ENCODE measurements around the gene ZNF557.

ZNF557 gene

GRCh38 chr19:7098701-7099596 lies 29.4 kb downstream of the ZNF557 start:
- POLR2A ChIA-PET = no interaction called here
- WGBS (ENCODE audit: insufficient coverage) = under 1% methylated on average over 78 of the region's 78 CpGs

GRCh38 chr19:7099597-7099921 lies 30.1 kb downstream of the ZNF557 start:
- Histone ChIP-seq H3K9me3 (ENCODE audit: control extremely low read depth in 1 of 5, control insufficient read depth in 4 of 5, insufficient read depth in 2 of 5, low read depth in 1 of 5, low read length in 4 of 5) (peaks cover 0 to 21% (median 15%) of the 10 kb centered on the region in 5 experiments), H3K27ac (ENCODE audit: insufficient read depth in 1 of 2, low read depth in 1 of 2, low read length in 2 of 2, poor library complexity in 1 of 2, severe bottlenecking in 2 of 2) (peak overlapping the region in 1 of 2 experiments; percentile 85), H3K4me1 (ENCODE audit: control extremely low read depth in 1 of 4, control insufficient read depth in 4 of 4, insufficient read depth in 4 of 4, low read length in 3 of 4) (peaks cover 2 to 15% (median 9%) of the 10 kb centered on the region in 4 experiments), H3K4me3 (ENCODE audit: control insufficient read depth in 1 of 7, extremely low read depth in 1 of 7, insufficient read depth in 4 of 7, low read depth in 2 of 7, low read length in 6 of 7) (peak overlapping the region; percentile 60 to 86 (median 74)), H3K27me3 (replicated peaks in 2 of 5; ENCODE audit: control insufficient read depth in 4 of 5, insufficient read depth in 5 of 5, low read length in 4 of 5) (no peaks in the 10 kb centered on the region), H3K36me3 (ENCODE audit: control insufficient read depth in 4 of 4, insufficient read depth in 4 of 4, low read length in 3 of 4) (no peaks in the 10 kb centered on the region)
- WGBS (ENCODE audit: insufficient coverage) = 5% methylated on average over 8 of the region's 9 CpGs
- POLR2A ChIA-PET = no interaction called here
- DNase-seq = no peak
- CTCF ChIA-PET = interaction anchor here (0.5 to 1.4 kb wide), 3 partner anchors 16 to 1395 kb away, joined by 3 to 4 read pairs (median 3); no protein-coding TSS in a partner anchor

More at GRCh38 chr19:7098701-7099596, 29.4 kb downstream of the ZNF557 start:
- peaks cover 0 to 25% (median 15%) of the 10 kb centered on the region in 5 experiments for H3K9me3 ChIP-seq (ENCODE audit: control extremely low read depth in 1 of 5, control insufficient read depth in 4 of 5, insufficient read depth in 2 of 5, low read depth in 1 of 5, low read length in 4 of 5)
- CTCF ChIA-PET = interaction anchor here (0.5 to 1.4 kb wide), 3 partner anchors 16 to 1394 kb away, joined by 3 to 4 read pairs (median 3); no protein-coding TSS in a partner anchor
- DNase-seq = peak; percentile 88 to 96 (median 94)
- peaks cover 2 to 12% (median 9%) of the 10 kb centered on the region in 4 experiments for H3K4me1 ChIP-seq (ENCODE audit: control extremely low read depth in 1 of 4, control insufficient read depth in 4 of 4, insufficient read depth in 4 of 4, low read length in 3 of 4)
- H3K36me3 ChIP-seq (ENCODE audit: control insufficient read depth in 4 of 4, insufficient read depth in 4 of 4, low read length in 3 of 4) = no peaks in the 10 kb centered on the region
- H3K4me3 ChIP-seq (ENCODE audit: control insufficient read depth in 1 of 7, extremely low read depth in 1 of 7, insufficient read depth in 4 of 7, low read depth in 2 of 7, low read length in 6 of 7) = peak overlapping the region; percentile 60 to 86 (median 74)
- no peaks in the 10 kb centered on the region for H3K27me3 ChIP-seq (replicated peaks in 2 of 5; ENCODE audit: control insufficient read depth in 4 of 5, insufficient read depth in 5 of 5, low read length in 4 of 5)
- H3K27ac ChIP-seq (ENCODE audit: insufficient read depth in 1 of 2, low read depth in 1 of 2, low read length in 2 of 2, poor library complexity in 1 of 2, severe bottlenecking in 2 of 2) = peak overlapping the region; percentile 75 to 85

- ChIA-PET POLR2A (no interaction called here), CTCF (interaction anchor here (0.9 to 1.8 kb wide), 5 partner anchors 32 to 699 kb away, joined by 3 to 16 read pairs (median 4); partner anchors contain the start of gene ZNF557)
- no peak for DNase-seq
- H3K27me3 ChIP-seq (replicated peaks in 2 of 5; ENCODE audit: control insufficient read depth in 4 of 5, insufficient read depth in 5 of 5, low read length in 4 of 5) = no peaks in the 10 kb centered on the region
- H3K9me3 ChIP-seq (ENCODE audit: control extremely low read depth in 1 of 5, control insufficient read depth in 4 of 5, insufficient read depth in 2 of 5, low read depth in 1 of 5, low read length in 4 of 5) = peaks cover 0 to 5% (median 1%) of the 10 kb centered on the region in 5 experiments
- H3K36me3 ChIP-seq (ENCODE audit: control insufficient read depth in 4 of 4, insufficient read depth in 4 of 4, low read length in 3 of 4) = no peaks in the 10 kb centered on the region
- H3K4me3 ChIP-seq (ENCODE audit: control insufficient read depth in 1 of 7, extremely low read depth in 1 of 7, insufficient read depth in 4 of 7, low read depth in 2 of 7, low read length in 6 of 7) = no peak overlapping the region
- WGBS (ENCODE audit: insufficient coverage) = 89% methylated on average over 12 of the region's 19 CpGs
- no peak overlapping the region for H3K27ac ChIP-seq (ENCODE audit: insufficient read depth in 1 of 2, low read depth in 1 of 2, low read length in 2 of 2, poor library complexity in 1 of 2, severe bottlenecking in 2 of 2)
- H3K4me1 ChIP-seq (ENCODE audit: control extremely low read depth in 1 of 4, control insufficient read depth in 4 of 4, insufficient read depth in 4 of 4, low read length in 3 of 4) = peaks cover 2 to 21% (median 9%) of the 10 kb centered on the region in 4 experiments
Measured at GRCh38 chr19:7101498-7102253, 32.2 kb downstream of the ZNF557 start.

- CTCF ChIA-PET = no interaction called here
- H3K4me3 ChIP-seq (ENCODE audit: control insufficient read depth in 1 of 7, extremely low read depth in 1 of 7, insufficient read depth in 4 of 7, low read depth in 2 of 7, low read length in 6 of 7) = no peak overlapping the region
- POLR2A ChIA-PET = no interaction called here
- peak in 2 of 3 donors; percentile 37 to 40 for DNase-seq
- no peaks in the 10 kb centered on the region for H3K36me3 ChIP-seq (ENCODE audit: control insufficient read depth in 4 of 4, insufficient read depth in 4 of 4, low read length in 3 of 4)
- peaks cover 0 to 5% (median 0%) of the 10 kb centered on the region in 5 experiments for H3K9me3 ChIP-seq (ENCODE audit: control extremely low read depth in 1 of 5, control insufficient read depth in 4 of 5, insufficient read depth in 2 of 5, low read depth in 1 of 5, low read length in 4 of 5)
- H3K4me1 ChIP-seq (ENCODE audit: control extremely low read depth in 1 of 4, control insufficient read depth in 4 of 4, insufficient read depth in 4 of 4, low read length in 3 of 4) = peaks cover 0 to 9% (median 1%) of the 10 kb centered on the region in 4 experiments
- no peak overlapping the region for H3K27ac ChIP-seq (ENCODE audit: insufficient read depth in 1 of 2, low read depth in 1 of 2, low read length in 2 of 2, poor library complexity in 1 of 2, severe bottlenecking in 2 of 2)
- H3K27me3 ChIP-seq (replicated peaks in 2 of 5; ENCODE audit: control insufficient read depth in 4 of 5, insufficient read depth in 5 of 5, low read length in 4 of 5) = no peaks in the 10 kb centered on the region
Measured at GRCh38 chr19:7104747-7105447, 35.4 kb downstream of the ZNF557 start.

GRCh38 chr19:7106711-7107657 lies 37.5 kb downstream of the ZNF557 start:
- no peak overlapping the region for H3K27ac ChIP-seq (ENCODE audit: insufficient read depth in 1 of 2, low read depth in 1 of 2, low read length in 2 of 2, poor library complexity in 1 of 2, severe bottlenecking in 2 of 2)
- peaks cover 0 to 9% (median 0%) of the 10 kb centered on the region in 4 experiments for H3K4me1 ChIP-seq (ENCODE audit: control extremely low read depth in 1 of 4, control insufficient read depth in 4 of 4, insufficient read depth in 4 of 4, low read length in 3 of 4)
- no peak overlapping the region for H3K4me3 ChIP-seq (ENCODE audit: control insufficient read depth in 1 of 7, extremely low read depth in 1 of 7, insufficient read depth in 4 of 7, low read depth in 2 of 7, low read length in 6 of 7)
- H3K27me3 ChIP-seq (replicated peaks in 2 of 5; ENCODE audit: control insufficient read depth in 4 of 5, insufficient read depth in 5 of 5, low read length in 4 of 5) = no peaks in the 10 kb centered on the region
- POLR2A ChIA-PET = no interaction called here
- no peaks in the 10 kb centered on the region for H3K36me3 ChIP-seq (ENCODE audit: control insufficient read depth in 4 of 4, insufficient read depth in 4 of 4, low read length in 3 of 4)
- peaks cover 0 to 5% (median 0%) of the 10 kb centered on the region in 5 experiments for H3K9me3 ChIP-seq (ENCODE audit: control extremely low read depth in 1 of 5, control insufficient read depth in 4 of 5, insufficient read depth in 2 of 5, low read depth in 1 of 5, low read length in 4 of 5)
- 87% methylated on average over 10 of the region's 10 CpGs for WGBS (ENCODE audit: insufficient coverage)
- no peak for DNase-seq
- CTCF ChIA-PET = no interaction called here

GRCh38 chr19:7109678-7110289 lies 40.3 kb downstream of the ZNF557 start:
- Histone ChIP-seq H3K4me1 (ENCODE audit: control extremely low read depth in 1 of 4, control insufficient read depth in 4 of 4, insufficient read depth in 4 of 4, low read length in 3 of 4) (peaks cover 0 to 4% (median 0%) of the 10 kb centered on the region in 4 experiments), H3K36me3 (ENCODE audit: control insufficient read depth in 4 of 4, insufficient read depth in 4 of 4, low read length in 3 of 4) (no peaks in the 10 kb centered on the region), H3K27ac (ENCODE audit: insufficient read depth in 1 of 2, low read depth in 1 of 2, low read length in 2 of 2, poor library complexity in 1 of 2, severe bottlenecking in 2 of 2) (no peak overlapping the region), H3K9me3 (ENCODE audit: control extremely low read depth in 1 of 5, control insufficient read depth in 4 of 5, insufficient read depth in 2 of 5, low read depth in 1 of 5, low read length in 4 of 5) (peaks cover 0 to 13% (median 2%) of the 10 kb centered on the region in 5 experiments), H3K27me3 (replicated peaks in 2 of 5; ENCODE audit: control insufficient read depth in 4 of 5, insufficient read depth in 5 of 5, low read length in 4 of 5) (no peaks in the 10 kb centered on the region), H3K4me3 (ENCODE audit: control insufficient read depth in 1 of 7, extremely low read depth in 1 of 7, insufficient read depth in 4 of 7, low read depth in 2 of 7, low read length in 6 of 7) (no peak overlapping the region)
- WGBS (ENCODE audit: insufficient coverage) = 94% methylated on average over 3 of the region's 8 CpGs
- no peak for DNase-seq
- POLR2A ChIA-PET = interaction anchor here (0.5 to 0.6 kb wide), 3 partner anchors 43 to 649 kb away, joined by 3 read pairs; no protein-coding TSS in a partner anchor
- CTCF ChIA-PET = interaction anchor here (1.0 kb wide), 1 partner anchor 51 kb away, joined by 3 read pairs; no protein-coding TSS in a partner anchor

All from common myeloid progenitor, CD34-positive (primary cell).